IPS DF 19.7 (cell line): ENCODE measurements around the gene RHBDL1.

ENCODE experiments used
- DNase-seq: peaks from one replicate; pipeline ENCODE4 v3.0.0-alpha.2; 2013; ENCODE audit warnings: low read depth, low spot score

Gene RHBDL1

GRCh38 chr16:672851-673250 lies 2.6 kb upstream of the RHBDL1 start:
- DNase-seq = no peak

DNA sequence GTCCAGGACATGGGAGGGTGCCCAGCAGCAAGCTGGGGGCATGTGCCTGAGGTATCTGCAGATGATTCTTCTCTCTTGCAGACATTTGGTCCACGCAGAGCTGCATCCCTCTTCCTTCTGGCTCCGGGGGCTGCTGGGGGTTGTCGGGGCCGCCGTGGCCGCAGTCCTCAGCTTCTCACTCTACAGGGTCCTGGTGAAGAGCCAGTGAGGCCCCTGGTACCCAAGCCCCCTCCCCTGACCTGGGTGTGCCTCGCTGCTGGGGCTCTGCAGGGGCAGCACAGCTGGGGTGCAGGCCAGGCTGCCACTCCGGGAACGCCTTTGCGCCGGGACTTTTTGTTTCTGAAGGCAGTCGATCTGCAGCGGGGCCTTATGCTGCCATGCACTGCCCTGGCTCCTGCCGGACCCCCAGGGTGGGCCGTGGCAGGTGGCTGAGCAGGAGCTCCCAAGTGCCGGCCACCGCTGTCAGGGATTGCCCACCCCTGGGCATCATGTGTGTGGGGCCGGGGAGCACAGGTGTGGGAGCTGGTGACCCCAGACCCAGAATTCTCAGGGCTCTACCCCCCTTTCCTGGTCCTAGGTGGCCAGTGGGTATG lies 2.0 kb upstream of the RHBDL1 start:
- no peak for DNase-seq

GRCh38 chr16:674214-674881 lies 1.1 kb upstream of the RHBDL1 start:
- DNase-seq = no peak

DNA sequence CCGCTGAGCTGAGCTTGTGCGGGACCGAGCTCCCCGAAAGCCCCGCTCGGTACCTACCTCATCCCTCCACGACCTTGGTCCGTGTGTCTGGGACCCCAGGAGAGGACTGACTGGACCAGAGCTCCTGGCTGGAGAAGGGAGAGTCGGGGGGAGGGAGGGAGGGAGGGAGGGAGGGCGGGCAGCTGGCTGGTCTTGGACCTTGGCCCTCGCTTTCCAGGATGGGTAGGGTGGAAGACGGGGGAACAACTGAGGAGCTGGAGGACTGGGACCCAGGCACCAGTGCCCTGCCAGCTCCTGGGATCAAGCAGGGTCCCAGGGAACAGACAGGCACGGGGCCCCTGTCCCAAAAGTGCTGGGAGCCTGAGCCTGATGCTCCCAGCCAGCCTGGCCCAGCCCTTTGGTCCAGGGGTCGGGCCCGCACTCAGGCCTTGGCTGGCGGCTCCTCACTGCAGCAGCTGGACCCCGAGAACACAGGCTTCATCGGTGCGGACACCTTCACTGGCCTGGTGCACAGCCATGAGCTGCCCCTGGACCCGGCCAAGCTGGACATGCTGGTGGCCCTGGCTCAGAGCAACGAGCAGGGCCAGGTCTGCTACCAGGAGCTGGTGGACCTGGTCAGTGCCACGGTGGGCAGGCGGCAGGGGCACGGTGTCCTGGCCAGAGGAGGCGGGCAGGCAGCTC lies 553 bp downstream of the RHBDL1 start:
- no peak for DNase-seq

DNA sequence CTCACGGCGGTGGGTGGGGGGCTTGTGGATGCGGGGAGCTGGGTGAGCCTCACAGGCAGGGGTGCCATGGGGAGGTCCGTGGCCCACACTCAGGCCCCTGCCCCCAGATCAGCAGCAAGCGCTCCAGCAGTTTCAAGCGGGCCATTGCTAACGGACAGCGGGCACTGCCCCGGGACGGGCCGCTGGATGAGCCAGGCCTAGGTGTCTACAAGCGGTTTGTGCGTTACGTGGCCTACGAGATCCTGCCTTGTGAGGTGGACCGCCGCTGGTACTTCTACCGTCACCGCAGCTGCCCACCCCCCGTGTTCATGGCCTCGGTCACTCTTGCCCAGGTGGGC lies 1.1 kb downstream of the RHBDL1 start:
- no peak for DNase-seq

GRCh38 chr16:676913-677312 lies 1.4 kb downstream of the RHBDL1 start:
- DNase-seq = no peak

DNA sequence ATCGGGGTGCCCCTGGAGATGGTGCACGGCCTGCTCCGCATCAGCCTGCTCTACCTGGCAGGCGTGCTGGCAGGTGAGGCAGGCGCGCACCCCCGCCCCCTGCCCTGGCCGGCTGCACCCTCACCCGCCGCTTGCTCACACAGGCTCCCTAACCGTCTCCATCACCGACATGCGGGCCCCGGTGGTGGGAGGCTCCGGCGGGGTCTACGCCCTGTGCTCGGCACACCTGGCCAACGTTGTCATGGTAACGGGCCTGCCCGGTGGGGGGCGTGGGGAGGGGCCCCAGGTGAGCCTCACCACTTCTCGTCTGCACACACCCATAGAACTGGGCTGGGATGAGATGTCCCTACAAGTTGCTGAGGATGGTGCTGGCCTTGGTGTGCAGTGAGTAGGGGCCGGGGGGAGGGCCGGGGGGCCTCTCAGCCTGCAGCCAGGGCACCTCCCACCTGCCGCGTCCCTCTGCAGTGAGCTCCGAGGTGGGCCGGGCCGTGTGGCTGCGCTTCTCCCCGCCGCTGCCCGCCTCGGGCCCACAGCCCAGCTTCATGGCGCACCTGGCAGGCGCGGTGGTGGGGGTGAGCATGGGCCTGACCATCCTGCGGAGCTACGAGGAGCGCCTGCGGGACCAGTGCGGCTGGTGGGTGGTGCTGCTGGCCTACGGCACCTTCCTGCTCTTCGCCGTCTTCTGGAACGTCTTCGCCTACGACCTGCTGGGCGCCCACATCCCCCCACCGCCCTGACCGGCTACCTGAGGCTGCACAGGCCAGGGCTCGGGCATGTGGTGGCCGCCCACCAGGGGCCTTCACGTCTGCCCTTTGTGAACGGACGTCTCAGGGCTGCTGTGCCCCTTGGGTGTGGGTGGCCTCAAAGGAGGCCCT lies 2.1 kb downstream of the RHBDL1 start:
- DNase-seq = no peak

GRCh38 chr16:678209-678857 lies 2.9 kb downstream of the RHBDL1 start:
- DNase-seq = no peak

DNA sequence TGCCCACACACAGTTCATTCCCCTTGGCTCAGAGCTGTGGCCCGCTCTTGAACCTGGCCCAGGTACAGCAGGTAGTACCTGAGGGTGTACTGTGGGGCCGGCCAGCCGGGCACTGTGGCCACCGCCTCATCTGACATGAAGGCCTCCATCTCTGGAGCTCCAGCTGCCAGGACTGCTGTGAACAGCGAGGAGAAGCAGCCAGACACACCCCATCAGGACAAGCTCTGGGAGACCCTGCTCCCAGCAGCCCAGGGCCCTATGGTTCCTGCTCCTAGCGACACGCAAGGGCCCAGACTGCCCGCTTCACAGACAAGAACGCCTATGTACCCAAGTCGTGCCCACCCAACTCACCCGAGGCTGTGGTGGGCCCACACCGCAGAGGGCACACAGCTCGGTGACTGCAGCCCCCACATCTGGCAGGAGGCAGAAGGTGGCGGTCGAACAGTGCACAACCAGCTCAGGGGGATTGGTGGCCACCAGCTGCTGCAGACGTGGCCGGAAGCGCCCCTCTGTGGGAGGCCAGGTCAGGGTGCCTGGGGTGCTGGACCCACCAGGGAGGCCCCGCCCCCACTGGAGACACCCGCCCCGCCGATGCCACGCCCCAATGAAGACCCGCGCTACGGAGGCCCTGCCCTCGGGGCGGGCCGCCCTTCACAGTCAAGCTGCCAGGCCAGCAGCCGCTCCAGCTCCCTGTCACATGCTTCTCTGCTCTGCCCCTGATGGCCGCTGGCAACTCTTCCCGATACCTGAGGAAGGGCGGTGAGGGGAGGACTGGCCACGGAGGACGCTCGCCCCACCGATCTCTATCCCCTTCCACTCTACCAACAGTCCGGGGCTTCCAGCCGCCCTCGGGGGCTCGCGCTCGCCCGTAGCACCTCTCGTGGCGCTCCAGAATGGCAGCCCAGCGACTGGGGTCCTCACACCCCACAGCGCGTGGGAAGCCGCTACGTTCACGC lies 3.7 kb downstream of the RHBDL1 start:
- no peak for DNase-seq

GRCh38 chr16:679814-680624 lies 4.5 kb downstream of the RHBDL1 start, which contains the start of gene STUB1:
Gene STUB1, plus strand, starts transcription at chr16:680410. Its CDS starts 116 bp downstream, at chr16:680526.
- no peak for DNase-seq

GRCh38 chr16:680625-680945 lies 5.1 kb downstream of the RHBDL1 start:
- no peak for DNase-seq

- no peak for DNase-seq
Measured at GRCh38 chr16:680967-681745, 5.7 kb downstream of the RHBDL1 start.

DNA sequence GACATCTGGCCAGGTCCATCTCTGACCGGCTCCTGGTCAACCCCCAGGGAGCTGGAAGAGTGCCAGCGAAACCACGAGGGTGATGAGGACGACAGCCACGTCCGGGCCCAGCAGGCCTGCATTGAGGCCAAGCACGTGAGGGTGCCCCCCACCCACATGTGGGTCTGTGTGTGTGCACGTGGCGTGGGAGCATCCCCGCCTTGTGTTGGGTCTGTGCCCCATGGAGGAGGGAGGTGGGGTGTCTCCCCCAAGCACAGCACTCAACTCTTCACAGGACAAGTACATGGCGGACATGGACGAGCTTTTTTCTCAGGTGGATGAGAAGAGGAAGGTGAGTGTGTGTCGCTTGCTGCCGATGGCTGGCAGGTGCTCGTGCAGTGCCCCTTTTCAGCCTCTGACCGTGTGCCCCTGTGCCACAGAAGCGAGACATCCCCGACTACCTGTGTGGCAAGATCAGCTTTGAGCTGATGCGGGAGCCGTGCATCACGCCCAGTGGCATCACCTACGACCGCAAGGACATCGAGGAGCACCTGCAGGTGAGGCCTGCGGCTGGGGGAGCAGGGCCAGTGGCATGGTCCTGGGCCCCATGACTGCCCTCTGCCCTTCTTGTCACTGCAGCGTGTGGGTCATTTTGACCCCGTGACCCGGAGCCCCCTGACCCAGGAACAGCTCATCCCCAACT lies 6.4 kb downstream of the RHBDL1 start:
- no peak for DNase-seq

DNA sequence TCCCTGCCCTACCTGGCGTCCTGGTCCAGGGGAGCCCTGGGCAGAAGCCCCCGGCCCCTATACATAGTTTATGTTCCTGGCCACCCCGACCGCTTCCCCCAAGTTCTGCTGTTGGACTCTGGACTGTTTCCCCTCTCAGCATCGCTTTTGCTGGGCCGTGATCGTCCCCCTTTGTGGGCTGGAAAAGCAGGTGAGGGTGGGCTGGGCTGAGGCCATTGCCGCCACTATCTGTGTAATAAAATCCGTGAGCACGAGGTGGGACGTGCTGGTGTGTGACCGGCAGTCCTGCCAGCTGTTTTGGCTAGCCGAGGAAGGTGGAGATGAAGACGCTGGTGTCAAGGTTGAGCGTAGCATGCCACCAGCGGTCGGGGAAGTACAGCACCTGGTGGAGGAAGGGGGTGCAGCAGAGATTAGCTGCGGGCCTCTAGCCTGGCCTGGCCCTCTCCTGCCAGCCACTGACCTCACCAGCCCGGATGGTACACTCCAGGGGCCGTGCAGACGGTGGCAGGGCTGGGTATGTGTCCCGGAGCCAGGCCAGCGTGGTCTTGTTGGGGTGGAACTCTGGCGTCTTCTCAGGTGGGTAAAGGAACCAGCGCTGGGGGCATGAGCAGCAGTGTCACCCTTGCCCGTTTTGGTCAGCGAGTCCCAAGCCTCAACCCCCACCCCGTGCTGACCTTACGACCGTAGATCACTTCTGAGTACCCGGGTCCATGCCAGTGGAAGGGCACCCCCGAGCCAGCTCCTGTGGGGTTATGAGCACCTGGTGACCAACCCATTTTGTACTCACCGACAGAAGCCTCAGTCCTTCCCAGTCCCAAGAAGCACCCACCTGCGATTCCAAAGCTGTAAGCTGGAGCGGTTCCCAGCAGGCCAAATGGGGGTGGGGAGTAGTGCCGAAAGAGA lies 7.3 kb downstream of the RHBDL1 start:
- no peak for DNase-seq

DNA sequence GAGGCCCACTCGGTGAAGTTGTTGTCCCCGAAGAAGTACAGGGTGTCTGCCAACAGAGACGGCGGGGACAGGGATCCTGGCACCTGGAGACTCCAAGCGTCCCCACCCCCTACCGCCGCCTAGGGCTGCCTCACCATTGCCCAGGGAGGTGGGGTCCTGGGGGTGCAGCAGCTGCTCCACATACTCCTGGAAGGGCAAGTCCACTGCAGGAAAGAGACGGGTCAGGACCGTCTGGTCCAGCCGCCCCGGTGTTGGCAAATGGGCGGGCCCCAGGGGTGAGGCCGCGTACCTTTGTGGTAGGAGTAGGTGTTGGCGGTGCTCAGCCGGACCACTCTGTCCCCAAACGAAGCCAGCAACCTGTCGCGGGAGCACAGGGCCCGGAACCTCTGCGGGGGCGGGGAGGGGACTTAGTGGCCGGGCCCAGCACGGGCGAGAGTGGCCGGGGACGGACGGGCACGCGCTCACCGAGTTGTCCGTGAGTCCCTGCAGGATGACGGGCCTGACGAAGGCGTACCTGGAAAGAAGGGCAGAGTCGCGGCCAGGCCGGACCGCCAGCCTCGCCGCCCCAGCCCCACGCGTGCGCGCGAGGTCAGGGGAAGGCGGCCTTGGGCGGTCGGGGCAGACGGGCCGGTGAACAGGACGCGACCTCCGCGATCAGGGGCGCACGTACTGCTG lies 8.1 kb downstream of the RHBDL1 start:
- no peak for DNase-seq

DNA sequence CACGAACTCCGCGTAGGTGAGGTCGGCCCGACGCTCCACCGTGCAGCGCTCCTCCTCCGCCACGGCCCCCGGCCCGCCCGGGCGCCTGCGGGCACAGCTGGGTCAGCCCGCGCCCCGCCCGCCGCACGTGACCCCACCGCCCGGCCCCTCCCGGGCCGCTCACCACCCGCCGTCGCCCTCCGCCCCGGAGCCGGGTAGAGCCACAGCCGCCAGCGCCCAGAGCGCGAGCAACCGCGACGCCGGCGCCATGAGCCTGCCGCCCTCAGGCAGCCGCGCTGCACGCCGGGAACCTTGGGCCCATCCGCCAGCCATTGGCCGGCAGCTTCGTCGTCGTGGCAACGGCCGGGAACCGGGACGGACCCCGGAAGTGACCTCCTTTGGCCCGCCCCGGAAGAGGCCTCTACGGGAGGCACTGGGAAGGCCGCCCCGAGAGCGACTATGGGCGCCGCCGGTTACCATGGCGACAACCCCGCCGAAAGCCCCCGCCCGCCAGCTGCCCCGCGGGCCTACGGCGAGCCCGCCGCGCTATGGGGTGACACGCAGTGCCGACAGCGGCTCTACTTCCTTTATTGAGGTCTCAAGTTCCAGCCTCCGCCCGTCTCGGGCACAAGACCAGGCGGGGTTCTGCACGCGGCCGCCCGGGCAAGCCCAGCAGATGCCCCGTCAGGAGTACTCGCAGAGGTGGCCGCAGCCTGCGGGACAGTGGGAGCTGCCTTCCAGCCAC lies 8.8 kb downstream of the RHBDL1 start, which contains the start of gene JMJD8:
JMJD8 (minus strand) TSS at position 264 of the 724 bp plus-strand sequence; CDS start at position 249, 15 bp downstream.
- DNase-seq = no peak
